Hindlimb muscle (tissue), 1 donor: ENCODE data around the gene C19orf85. TPM values are rescaled to one million over a fixed set of nuclear protein-coding genes. Genes with fewer than 3 reads are reported as not detected.
"Not testable (repeated sequence)": the region's sequence is repeated elsewhere in the genome, so short reads cannot be mapped to it uniquely, and the experiment has no call there.

Experiments
- DNase-seq: peaks from one replicate; pipeline ENCODE4 v3.0.0-alpha.2; 2013
- polyA plus RNA-seq: library from polyadenylated mRNA; unstranded; fragments of 120-200 nt; gene quantifications from one replicate; pipeline ENCODE4 v1.2.1, GENCODE V29; 2013; ENCODE audit not compliant: insufficient read length

C19orf85 gene
- polyA plus RNA-seq, 1 donor: not detected

DNA sequence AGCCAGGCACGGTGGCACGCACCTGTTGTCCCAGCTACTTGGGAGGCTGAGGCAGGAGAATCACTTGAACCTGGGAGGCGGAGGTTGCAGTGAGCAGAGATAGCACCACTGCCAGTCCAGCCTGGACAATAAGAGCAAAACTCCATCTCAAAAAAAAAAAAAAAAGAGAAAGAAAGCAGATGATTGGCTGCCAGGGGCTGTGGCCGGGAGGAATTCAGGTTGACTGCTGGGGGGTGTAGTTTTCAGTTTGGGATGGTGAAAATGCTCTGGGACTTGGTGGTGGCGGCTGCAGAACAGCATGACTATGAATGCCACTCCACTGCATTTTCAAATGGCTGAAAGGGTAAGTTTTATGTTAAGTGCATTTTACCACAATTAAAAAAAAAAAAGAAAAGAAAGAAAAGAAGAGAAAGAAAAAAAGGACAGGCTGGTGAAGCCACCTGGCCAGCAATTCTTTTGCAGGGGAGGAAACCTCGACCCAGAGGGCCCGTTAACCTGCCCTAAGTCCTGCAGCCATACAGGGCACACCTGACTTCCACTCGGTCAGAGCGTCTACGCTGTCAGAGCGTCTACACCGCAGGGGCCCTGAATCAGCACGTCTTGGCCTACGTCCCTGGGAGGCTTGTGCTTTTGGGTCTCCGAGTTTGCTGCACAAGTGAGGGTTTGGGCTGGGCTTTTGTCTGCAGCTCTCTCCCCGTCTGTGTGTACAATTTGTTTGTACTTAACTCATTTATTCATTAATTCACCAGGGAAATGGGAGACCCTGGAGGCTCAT is 6.7 kb downstream of the C19orf85 start:
- DNase-seq: no peak

DNA sequence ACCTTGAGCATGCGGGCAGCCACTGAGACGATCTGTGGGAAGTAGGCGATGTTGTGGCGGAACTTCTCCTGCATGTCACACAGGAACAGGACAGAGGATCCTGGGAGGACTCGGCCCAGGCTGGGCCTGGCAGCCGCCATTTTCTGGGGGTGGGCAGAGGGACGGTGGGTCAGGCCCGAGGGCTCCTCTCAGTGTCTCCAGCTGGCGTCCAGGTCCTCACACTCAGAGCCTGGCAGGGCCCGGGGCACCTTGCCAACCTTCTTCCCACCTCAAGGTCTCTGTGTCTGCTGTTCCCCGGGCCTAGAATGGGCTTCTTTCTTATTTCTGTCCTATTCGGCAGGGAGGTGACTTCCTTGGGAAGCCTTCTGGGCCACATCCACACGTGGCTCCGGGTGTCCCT is 8.2 kb downstream of the C19orf85 start:
- no peak for DNase-seq

DNA sequence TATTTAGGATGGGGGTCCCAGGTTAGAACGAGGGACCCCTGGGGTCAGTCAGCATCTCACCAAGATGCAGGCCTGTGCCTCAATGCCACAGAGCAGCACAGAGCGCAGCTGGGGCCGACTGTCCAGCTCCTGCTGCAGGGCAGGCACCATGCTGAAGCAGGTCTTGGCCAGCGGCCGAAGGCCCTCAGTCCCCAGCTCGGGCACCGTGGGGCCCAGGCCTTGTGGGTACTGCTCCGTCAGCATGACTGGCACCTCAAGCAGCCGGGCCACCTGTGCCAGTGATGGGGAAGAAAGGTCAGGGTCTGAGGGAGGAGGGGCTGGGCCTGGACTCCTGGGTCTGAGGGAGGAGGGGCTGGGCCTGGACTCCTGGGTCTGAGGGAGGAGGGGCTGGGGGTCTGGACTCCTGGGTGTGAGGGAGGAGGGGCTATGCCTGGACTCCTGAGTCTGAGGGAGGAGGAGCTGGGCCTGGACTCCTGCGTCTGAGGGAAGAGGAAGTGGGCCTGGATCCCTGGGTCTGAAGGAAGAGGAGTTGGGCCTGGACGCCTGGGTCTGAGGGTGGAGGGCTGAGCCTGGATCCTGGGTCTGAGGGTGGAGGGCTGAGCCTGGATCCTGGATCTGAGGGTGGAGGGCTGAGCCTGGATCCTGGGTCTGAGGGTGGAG is 8.8 kb downstream of the C19orf85 start:
- DNase-seq: no peak

DNA sequence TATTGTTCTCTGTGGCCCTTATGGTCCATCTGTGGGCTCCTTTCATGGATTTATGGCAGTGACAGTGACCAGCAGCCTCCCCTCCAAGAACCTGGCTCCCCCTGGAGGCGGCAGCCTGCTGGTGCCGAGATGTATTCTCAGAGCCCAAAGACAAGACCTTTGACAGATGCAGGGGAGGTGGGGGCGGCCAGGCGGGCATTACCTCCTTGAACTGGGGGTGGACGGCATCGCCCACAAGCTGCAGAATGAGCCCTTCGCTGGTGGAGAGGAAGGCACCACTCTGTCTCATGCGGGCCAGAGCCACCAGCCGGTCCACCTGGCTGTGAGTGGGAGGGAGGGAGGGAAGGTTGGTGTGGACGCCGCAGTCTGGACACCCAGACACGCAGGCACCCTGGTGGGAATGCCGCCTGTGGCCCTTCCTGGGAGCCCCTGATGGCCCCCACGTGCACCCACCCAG is 9.7 kb downstream of the C19orf85 start:
- DNase-seq: no peak

DNA sequence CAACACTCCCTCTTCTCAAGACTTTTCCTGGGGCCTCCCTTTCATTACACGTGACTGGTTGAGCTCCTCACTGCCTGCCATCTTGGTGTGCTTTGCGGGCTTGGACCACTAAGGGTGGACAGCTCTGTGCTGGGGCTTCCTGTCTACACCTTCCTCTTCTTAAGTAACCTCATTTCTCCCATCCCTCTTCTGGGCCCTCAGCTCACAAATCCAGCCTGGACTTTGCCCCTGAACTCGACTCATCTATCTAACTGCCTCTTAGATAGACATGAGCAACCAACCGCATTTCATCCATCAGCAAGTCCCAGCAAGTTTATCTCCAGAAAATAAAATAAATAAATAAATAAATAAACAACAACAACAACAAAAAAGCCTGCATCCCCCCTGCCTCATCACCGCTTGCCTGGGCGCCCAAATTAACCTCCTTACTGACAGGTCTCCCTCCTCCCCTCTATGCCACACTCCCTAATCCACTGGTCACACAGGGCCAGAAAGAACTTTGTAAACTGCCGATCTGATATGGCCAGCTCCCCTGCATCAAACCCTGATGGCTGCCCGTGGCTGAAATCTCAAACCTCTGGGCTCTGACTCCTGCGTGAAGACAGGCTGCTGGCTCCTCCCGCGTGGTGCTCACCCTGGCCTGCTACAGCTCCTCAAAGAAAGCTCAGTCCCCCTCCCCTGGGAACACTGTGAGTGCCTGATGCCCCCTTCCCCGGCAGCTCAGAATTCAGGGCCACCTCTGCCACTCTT is 10.9 kb downstream of the C19orf85 start:
- DNase-seq: no peak

DNA sequence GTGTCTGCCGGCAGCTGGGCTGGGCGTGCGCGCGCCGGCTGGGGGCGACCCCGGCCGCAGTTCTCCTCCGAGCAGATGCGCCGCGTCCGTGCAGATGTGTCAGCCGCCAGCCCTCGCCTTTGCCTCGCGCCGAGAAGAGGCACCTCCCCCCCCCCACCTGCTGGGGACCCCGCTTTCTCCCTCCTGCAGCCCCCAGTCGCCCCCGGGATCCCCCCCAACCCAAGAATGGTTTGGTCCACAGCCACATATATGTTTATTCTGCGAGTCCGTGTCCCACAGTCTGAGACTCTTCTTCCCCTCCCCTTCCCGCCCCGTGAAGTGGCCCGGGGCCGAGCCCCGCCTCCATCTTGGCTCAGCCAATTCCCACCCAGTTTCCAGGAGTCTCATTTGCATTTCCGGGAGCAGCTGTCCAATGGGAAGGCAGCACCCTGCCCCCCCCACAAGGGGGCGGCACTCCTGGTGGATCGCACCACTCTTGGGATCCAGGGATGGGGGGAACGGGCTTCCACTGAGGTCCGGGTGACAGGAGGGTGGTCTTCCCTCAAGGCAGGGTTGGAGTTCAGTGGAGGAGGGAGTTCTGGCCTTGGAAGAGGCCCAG is 11.7 kb downstream of the C19orf85 start:
- DNase-seq: peak; percentile 88

DNA sequence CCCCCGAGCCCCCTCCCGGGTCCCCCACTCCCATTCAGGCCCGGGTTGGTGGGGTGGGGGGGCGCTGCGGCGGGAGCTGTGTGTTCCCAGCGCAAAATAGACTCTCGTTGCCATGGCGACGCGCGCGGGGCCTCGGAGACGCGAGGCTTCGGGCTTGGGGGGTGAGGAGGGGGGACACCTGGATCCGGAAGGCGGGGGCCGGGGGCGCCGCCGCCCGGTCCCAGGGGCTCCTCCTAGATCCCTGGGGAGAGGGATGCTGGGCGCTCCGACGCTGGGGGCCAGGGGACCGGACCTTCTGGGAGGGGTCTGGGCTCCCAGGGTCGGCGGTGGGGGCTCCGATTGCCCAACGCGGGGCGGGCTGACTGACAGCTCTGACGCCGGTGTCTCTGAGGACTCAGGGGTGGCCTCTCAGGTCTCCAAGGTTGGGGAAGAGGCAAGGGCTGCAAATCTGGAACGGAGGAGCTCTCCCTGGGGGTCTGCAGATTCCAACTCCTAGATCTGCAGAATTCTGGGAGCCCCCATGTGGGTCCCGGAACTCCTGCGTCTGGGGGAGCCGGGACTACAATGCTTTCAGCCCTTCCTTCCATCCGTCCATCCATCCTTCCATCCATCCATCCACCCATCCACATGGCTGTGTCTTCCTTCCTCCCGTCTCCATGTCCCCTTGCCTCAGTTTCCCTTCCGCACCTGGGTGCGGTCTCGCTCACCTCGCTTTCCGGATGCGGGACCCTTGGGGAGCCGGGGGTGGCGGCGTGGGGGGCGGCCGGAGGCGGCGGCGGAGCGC is 12.4 kb downstream of the C19orf85 start:
- no peak for DNase-seq

DNA sequence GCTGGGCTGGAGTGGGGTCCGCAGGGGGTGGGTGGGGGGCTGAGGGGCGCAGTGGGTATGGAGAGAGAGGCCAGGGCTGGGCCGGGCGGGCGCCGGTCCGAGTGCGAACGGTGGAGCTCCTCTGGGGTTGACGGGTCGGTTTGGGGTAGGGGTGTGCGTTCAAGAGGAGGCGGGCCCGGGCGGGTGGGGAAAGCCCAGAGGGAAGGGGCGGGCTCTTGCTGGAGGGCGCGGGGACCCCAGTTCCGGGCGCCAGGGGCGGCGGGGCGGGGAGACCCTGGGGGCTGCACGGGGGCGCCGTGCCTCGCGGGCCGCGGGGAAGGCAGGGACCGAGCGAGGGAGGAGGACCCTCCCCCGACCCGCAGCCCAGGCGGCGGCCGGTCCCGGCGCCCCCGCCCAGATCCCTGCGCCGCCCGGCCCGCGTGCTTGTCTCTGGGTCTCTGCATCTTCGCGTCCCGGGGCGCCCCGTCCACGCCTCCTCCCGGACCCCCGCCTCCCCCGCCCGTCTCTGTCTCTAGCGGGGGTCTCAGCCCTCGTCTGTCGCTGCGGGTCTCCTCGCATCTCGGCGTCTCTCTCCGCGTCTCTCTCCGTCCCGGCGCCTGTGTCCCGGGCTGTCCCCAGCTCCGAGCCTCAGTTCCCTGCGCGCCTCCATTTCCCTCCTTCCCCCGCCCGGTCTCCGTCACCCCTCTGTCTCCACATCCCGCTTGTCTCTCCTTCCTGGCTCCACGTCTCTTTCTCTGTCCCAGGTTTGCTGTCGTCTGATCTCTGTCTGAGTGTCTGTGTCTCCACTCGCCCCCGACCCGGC is 13.2 kb downstream of the C19orf85 start:
- no peak for DNase-seq

DNA sequence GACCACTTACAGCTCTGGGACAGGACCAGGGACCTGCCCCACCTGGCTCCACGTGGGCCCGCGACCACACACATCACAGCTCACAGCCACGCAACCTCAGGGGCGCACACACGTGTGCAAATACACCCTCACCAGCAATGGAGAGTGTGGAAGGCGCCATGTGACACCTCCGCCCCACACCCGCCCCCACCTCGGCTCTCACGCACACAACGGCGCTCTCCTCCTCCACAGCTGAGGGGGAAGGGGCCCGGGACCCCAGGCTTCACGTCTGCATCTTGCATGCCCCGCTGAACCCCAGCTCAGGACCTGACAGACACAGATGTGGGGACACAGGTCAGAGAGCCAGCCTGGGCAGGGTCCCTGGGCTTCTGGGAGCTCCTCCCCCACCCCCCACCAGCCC is 15.1 kb downstream of the C19orf85 start:
- no peak for DNase-seq

DNA sequence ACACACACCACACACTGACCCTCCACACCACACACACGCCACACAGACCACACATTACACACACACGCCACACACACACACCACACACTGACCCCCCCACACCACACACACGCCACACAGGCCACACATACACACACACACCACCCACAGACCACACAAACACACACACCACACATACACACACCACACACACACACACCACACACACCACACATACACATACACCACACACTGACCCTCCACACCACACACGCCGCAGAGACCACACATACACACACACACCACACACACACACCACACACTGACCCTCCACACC is 16.4 kb downstream of the C19orf85 start:
- not testable (repeated sequence) for DNase-seq

DNA sequence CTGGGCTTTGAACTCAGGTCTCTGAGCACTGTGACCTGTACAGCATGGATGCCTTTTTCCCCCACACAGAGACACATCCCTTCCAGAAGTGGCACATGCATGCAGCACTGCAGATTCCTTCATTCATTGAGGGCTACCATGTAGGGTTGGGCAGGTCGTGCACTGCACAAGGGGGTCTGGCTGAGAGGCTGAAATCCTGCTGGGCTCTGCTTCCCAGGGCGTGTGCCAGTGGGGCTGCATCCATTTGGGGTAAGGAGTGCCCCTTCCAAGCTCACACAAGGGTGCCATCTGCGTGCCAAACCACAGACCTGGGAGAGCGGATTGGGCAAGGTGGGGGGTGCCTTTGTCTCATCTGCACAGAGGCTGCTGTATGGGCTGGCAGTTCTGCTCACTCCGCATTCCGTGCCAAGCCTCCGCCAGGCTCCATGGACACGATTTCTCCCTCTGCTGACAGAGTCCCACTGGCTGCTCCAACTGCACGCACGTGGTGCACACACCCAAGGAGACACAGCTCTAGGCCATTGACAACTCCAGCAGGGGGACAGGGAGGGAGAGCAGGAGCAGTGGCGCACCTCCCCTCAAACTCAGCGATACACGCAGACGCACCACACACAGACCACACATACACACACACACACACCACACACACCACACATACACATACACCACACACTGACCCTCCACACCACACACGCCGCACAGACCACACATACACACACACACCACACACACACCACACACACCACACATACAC is 17.0 kb downstream of the C19orf85 start:
- no peak for DNase-seq

DNA sequence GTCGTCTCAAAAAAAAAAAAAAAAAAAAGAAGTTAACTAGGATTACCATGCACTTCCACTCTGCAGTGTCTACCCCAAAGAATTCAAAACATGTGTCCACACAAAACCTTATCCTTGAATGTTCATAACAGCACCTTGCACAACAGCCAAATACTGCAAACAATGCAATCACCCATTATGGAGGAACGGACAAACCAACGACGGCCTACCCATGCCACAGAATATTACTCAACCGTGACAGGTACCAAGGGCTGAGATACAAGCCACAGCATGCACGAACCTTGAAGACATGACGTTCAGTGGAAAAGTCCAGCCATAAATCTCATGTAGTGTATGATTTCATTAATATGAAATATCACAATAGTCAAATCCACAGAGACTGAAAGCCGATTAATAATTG is 18.5 kb downstream of the C19orf85 start:
- DNase-seq: no peak

DNA sequence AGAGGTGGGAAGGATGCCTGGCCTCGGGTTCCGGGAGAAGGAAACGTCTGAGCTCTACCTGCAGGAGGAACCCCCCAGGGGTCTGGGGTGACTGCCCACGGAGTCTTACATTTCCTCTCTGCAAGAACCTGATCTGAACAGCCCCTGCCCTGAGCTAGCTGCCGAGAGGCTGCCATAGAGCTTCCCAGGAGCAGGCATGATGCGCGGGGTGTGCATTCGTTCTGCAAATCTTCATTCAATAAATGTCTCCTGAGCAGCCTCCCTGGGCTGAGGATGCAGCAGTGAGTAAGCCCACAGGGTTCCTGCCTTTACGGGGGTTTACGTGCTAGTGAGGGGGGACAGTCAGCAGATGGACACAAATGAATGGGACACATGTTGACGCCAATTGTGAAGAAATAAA is 19.9 kb downstream of the C19orf85 start:
- DNase-seq: no peak

DNA sequence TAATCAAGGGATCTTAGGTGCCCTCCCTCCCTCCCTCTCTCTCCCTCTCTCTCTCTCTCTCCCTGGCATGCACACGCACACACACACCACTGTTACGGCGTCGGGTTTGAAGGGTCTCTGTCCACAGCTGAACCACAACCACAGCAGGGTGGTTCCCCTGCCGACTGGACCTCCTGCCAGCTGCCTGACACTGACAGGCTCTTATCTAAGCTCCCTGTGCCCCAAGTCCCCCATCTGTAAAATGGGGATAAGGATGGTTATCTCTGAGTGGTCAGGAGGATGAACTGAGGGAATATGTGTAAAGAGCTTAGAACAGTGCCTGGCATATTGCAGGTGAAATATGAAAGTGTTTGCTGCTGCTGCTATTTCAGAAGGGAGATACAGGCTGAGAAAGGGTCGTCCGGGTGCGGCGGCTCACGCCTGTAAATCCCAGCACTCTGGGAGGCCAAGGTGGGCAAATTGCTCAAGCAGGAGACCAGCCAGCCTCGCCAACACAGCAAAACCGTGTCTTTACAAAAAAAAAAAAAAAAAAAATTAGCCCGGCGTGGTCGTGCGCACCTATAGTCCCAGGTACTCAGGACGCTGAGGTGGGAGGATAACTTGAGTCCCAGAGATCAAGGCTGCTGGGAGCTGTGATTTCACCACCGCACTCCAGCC is 20.6 kb downstream of the C19orf85 start:
- no peak for DNase-seq

DNA sequence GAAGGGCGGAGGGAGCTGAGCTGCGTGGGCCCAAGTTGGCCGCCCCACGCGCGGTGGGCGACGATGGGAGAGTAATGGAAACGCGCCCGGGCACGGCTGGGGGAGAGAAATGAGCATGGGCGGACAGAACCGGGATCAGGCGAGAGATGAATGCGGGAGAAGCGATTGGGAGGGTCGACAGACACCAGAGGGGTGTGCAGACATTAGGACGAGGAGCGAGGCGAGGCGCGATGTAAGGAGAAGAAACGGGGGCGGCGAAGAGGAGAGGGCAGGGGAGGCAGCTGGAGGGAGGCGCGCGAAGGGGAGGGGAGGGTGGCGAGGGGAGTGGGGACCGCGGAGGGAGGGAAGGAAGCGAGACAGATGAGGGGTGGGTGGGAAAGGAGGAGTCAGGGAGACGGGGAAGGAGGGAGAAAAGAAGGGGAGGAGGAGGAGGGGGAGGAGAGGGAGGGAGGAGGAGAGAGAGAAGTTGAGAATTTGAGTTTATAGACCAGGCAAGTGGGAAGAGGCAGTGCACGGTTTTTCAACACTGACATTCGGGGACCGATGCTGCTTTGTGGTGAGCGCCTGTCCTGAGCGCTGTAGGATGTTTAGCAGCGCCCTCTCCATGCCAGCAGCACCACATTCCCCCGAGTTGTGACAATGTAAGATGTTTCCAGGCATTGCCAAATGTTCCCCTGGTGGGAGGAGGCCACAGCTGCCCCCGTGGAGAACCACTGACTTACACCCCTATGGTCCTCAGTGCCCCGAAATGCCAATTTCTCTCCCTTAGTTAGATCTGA is 21.3 kb downstream of the C19orf85 start, which contains the start of gene SHISA7:
TSS of gene SHISA7 (minus strand) at position 256 of the 779 bp plus-strand sequence. CDS start 437 bp downstream, outside the sequence.
- DNase-seq: no peak

DNA sequence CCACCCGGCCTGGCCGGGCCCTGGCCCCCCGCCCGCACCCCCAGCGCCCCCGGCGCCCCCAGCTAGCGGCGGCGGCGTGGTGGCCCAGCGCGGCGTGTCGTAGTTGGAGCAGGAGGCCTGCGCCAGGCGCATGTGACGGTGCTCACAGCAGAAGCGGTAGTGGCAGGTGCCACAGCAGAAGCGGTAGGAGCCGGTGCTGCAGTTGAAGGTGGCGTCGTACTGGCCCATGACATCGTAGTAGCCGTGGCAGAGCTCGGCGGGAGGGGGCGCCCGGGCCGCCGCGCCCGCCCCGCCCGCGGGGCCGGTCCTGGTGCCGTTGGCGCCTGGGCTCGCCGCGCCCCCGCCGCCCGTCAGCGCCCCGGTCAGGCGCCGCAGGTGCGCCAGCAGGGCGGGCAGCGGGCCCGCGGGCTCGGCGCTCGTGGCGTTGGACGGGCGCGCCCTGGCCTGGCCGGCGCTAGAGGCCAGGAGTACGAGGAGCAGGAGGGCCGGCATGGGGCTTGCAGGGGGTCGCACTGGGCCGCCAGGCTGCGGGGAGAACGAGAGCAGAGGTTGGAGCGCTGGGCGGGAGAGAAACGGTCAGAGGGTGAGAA is 22.1 kb downstream of the C19orf85 start:
- no peak for DNase-seq

DNA sequence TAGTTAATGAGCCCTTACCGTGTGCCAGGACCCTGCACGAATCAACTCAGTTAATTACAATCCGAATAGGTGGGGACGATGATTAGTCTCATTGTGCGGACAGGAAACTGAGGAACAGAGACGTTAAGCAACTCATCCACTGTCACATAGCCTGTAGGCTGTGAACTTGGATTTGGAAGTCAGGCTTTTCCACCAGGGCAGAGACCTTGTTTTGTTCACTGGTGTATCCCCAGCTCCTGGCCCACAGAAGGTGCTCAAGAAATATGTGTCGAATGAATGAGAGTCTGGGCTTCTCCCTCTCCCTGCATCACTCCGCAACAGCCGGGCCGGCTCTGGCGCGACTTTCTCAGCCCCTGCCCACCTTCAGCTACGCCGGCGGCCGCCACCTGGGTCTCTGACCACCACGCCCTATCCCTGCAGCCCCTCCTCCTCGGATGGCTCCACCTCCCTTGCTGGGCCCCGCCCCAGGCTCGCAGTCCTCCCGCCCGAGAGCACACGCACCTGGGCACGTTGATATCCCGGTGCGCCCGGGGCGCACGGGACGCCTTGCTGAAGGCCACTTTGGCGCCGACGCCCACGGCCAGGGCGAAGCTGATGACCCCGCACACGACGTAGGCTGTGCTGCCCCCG is 22.7 kb downstream of the C19orf85 start:
- DNase-seq: no peak

DNA sequence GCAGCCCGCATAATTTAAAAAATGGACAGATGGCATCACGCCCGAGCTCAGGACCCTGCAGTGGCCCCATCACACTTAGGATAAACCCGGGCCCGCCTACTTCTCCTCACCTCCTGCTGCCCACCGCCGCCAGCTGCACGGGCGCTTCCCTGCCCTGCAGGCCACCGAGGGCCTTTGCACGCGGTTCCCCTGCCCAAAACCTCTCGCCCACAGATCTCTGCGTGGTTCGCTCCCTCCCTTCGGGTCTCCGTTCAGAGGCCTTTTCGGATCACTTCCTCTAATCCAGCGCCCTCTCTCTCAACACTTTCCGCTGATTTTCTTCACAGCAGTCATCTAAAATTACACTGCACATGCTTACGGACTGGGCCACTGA is 23.2 kb downstream of the C19orf85 start:
- no peak for DNase-seq
